HG03354 (cell line): ENCODE measurements around the gene PCLAF.
"Not testable (repeated sequence)": the region's sequence is repeated elsewhere in the genome, so short reads cannot be mapped to it uniquely, and the experiment has no call there.

Experiments used
- ATAC-seq: cut with Tn5 transposase; IDR thresholded peaks from one replicate; pipeline ENCODE4 v1.9.1; 2021; ENCODE audit warnings: mild to moderate bottlenecking; ENCODE audit not compliant: unreplicated experiment, poor library complexity, severe bottlenecking

Gene PCLAF

DNA sequence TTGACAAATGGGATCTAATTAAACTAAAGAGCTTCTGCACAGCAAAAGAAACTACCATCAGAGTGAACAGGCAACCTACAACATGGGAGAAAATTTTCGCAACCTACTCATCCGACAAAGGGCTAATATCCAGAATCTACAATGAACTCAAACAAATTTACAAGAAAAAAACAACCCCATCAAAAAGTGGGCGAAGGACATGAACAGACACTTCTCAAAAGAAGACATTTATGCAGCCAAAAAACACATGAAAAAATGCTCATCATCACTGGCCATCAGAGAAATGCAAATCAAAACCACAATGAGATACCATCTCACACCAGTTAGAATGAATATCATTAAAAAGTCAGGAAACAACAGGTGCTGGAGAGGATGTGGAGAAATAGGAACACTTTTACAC is 49.6 kb downstream of the PCLAF start:
- not testable (repeated sequence) for ATAC-seq

- ATAC-seq: not testable (repeated sequence)
These were observed 54.3 kb downstream of the PCLAF start for GRCh38 chr15:64326975-64327374.

DNA sequence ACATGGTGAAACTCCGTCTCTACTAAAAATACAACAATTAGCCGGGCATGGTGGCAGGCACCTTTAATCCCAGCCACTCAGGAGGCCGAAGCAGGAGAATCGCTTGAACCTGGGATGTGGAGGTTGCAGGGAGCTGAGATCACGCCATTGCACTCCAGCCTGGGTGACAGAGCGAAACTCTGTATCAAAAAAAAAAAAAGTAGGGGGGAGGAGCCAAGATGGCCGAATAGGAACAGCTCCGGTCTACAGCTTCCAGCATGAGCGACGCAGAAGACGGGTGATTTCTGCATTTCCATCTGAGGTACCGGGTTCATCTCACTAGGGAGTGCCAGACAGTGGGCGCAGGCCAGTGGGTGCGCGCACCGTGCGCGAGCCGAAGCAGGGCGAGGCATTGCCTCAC is 54.8 kb downstream of the PCLAF start:
- ATAC-seq: not testable (repeated sequence)

DNA sequence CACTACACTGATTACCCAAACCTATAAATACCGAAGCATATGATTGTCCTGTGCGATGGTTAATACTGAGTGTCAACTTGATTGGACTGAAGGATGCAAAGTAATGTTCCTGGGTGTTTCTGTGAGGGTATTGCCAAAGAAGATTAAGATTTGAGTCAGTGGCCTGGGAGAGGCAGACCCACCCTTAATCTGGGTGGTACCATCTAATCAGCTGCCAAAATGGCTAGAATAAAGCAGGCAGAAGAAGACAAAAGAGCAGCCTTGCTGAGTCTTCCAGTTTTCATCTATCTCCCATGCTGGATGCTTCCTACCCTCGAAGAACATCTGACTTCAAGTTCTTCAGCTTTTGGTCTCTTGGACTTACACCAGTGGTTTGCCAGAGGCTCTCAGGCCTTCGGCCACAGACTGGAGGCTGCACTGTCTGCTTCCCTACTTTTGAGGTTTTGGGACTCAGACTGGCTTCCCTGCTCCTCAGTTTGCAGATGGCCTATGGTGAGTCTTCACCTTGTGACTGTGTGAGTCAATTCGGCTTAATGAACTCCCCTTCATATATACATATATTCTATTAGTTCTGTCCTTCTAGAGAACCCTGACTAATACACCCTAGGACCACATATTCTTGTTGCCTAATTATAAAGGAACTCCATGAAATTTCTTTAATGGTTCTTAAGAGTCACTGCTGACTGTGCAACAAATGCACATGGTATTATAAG is 56.9 kb downstream of the PCLAF start:
- ATAC-seq: no peak

DNA sequence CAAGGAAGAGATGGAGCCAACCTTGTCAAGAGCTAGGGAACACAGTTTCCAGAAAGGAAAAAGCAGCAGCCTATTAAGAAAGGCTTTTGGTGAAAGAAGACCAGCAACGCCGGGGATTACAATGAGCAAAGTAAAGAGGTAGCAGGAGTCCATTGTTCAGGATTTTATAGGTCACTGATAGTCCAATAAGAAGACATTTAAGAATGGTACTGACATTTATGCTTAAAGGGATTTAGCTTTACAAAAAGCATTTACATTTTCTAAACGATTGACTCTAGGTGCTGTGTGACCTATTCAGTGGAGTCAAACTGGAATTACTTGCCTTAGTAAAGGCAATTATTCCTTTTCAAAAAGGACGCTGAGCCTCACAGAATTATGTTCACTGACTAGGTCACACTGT is 66.0 kb downstream of the PCLAF start:
- no peak for ATAC-seq

GRCh38 chr15:64314456-64314855 is 66.8 kb downstream of the PCLAF start:
- ATAC-seq: no peak
